Thyroid gland (tissue), 4 donors: ENCODE results near the gene TLR7.

ENCODE experiments used
- POLR2A ChIP-seq, 2 donors: fragments of 450-650 bp; IDR thresholded peaks; one replicate each; pipeline ENCODE4 v1.6.1; 2017; ENCODE audit warnings: antibody characterized with exemption in 2 of 2, mild to moderate bottlenecking in 2 of 2, moderate library complexity in 1 of 2
- TF ChIP-seq, protein P1 (sequence below), 6 experiments: fragments of 200-600 bp in 3 of 6; fragments of 450-650 bp in 3 of 6; sonication (generic) in 3 of 6; IDR thresholded peaks; one replicate each; pipeline ENCODE4 v1.5.1; 2016 to 2019; ENCODE audit warnings: antibody characterized with exemption in 6 of 6, mild to moderate bottlenecking in 2 of 6, inconsistent platforms in 1 of 6, moderate library complexity in 1 of 6

DNA sequence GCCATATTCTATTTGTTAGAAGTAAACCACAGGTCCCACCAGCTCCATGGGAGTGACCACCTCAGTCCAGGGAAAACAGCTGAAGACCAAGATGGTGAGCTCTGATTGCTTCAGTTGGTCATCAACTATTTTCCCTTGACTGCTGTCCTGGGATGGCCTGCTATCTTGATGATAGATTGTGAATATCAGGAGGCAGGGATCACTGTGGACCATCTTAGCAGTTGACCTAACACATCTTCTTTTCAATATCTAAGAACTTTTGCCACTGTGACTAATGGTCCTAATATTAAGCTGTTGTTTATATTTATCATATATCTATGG, 55.7 kb downstream of the TLR7 start:
- TF ChIP-seq, protein P1, sequence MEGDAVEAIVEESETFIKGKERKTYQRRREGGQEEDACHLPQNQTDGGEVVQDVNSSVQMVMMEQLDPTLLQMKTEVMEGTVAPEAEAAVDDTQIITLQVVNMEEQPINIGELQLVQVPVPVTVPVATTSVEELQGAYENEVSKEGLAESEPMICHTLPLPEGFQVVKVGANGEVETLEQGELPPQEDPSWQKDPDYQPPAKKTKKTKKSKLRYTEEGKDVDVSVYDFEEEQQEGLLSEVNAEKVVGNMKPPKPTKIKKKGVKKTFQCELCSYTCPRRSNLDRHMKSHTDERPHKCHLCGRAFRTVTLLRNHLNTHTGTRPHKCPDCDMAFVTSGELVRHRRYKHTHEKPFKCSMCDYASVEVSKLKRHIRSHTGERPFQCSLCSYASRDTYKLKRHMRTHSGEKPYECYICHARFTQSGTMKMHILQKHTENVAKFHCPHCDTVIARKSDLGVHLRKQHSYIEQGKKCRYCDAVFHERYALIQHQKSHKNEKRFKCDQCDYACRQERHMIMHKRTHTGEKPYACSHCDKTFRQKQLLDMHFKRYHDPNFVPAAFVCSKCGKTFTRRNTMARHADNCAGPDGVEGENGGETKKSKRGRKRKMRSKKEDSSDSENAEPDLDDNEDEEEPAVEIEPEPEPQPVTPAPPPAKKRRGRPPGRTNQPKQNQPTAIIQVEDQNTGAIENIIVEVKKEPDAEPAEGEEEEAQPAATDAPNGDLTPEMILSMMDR (IDR thresholded peaks at IDR 0.05), result no peak
- no peak for TF ChIP-seq POLR2A (IDR thresholded peaks at IDR 0.05)
